ENCODE results near the gene MOAP1.

DNA sequence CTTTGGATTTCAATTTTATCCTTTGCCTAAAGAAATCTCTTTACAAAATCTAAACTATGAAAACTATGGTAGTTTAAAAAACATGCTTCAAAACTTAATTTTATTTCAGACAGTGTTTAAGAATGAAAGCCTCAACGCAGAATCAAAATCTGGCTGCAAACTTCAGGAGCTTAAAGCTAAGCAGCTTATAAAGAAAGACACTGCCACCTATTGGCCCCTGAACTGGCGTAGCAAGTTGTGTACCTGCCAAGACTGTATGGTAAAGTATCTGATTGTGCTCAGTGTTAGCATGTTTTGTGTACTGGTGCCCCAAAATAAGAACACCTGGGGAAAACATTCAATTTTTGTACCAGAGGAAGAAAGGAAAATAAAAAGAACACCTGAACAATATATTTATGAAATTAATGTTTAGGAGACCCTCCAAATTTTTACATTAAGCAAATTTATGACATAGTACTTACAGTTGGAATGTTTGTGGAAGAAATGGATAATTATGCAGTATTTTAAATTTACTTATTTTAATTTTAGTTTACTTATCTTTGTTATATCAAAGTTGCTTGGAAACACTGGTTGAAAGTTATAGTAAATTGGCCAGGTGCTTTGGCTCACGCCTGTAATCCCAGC lies 34.5 kb upstream of the MOAP1 start:
- TF ChIP-seq, protein P1, sequence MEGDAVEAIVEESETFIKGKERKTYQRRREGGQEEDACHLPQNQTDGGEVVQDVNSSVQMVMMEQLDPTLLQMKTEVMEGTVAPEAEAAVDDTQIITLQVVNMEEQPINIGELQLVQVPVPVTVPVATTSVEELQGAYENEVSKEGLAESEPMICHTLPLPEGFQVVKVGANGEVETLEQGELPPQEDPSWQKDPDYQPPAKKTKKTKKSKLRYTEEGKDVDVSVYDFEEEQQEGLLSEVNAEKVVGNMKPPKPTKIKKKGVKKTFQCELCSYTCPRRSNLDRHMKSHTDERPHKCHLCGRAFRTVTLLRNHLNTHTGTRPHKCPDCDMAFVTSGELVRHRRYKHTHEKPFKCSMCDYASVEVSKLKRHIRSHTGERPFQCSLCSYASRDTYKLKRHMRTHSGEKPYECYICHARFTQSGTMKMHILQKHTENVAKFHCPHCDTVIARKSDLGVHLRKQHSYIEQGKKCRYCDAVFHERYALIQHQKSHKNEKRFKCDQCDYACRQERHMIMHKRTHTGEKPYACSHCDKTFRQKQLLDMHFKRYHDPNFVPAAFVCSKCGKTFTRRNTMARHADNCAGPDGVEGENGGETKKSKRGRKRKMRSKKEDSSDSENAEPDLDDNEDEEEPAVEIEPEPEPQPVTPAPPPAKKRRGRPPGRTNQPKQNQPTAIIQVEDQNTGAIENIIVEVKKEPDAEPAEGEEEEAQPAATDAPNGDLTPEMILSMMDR (IDR thresholded peaks at IDR 0.05): peak in 1 of 3 donors; percentile 26
- no peak for TF ChIP-seq POLR2A (IDR thresholded peaks at IDR 0.05)

Measured in breast epithelium (tissue), 3 donors.